OCI-LY7 (cell line): ENCODE data around the gene CCL14. TPM values are rescaled to one million over a fixed set of nuclear protein-coding genes. Genes with fewer than 3 reads are reported as not detected.

Experiments used
- BruUV-seq: library from RNA; stranded (reverse); fragments of 400-500 nt; replicated peaks from 2 replicates; lab custom pipeline; 2021; lab: Mats Ljungman, UMichigan
- CTCF ChIA-PET: fragments of 300-600 bp; sonication (Branson Sonifier 250); formaldehyde crosslinking; loops from one replicate; lab custom pipeline; 2022; ENCODE audit warnings: antibody characterized with exemption; ENCODE audit not compliant: unreplicated experiment; lab: Charles Lee
- POLR2A ChIA-PET: fragments of 300-600 bp; sonication (Branson Sonifier 250); formaldehyde crosslinking; loops from one replicate; lab custom pipeline; 2022; ENCODE audit warnings: antibody characterized with exemption; lab: Charles Lee
- DNase-seq: peaks from one replicate; pipeline ENCODE4 v3.0.0-alpha.2; 2015; ENCODE audit warnings: low spot score
- H2AFZ ChIP-seq: fragments of 200-600 bp; sonication (generic), shearing (Covaris generic); 2 replicates; pipeline ENCODE4 v1.6.1; 2014; ENCODE audit warnings: mild to moderate bottlenecking, antibody characterized with exemption, low read length, moderate library complexity
- H3K27ac ChIP-seq: fragments of 200-600 bp; sonication (generic); 2 replicates; pipeline ENCODE4 v1.5.1; 2014; ENCODE audit warnings: mixed run types, low read depth, mild to moderate bottlenecking, moderate library complexity, low read length, inconsistent platforms; ENCODE audit not compliant: poor library complexity, severe bottlenecking
- H3K36me3 ChIP-seq: fragments of 200-600 bp; sonication (generic); 2 replicates; pipeline ENCODE4 v1.6.1; 2014; ENCODE audit warnings: mild to moderate bottlenecking, antibody characterized with exemption, low read length, moderate library complexity, mixed read lengths; ENCODE audit not compliant: insufficient read depth
- H3K4me1 ChIP-seq: fragments of 200-600 bp; sonication (generic); 2 replicates; pipeline ENCODE4 v1.5.1; 2014; ENCODE audit warnings: mild to moderate bottlenecking, low read length; ENCODE audit not compliant: insufficient read depth, poor library complexity, severe bottlenecking
- H3K4me2 ChIP-seq: fragments of 200-600 bp; sonication (generic); 2 replicates; pipeline ENCODE4 v1.6.1; 2014; ENCODE audit warnings: mild to moderate bottlenecking, low read length
- H3K4me3 ChIP-seq: fragments of 200-600 bp; sonication (generic); 2 replicates; pipeline ENCODE4 v1.5.1; 2014; ENCODE audit warnings: mild to moderate bottlenecking, low read depth, low read length; ENCODE audit not compliant: poor library complexity, severe bottlenecking
- H3K79me2 ChIP-seq: fragments of 200-600 bp; sonication (generic); 2 replicates; pipeline ENCODE4 v1.6.1; 2016; ENCODE audit warnings: low read depth, mild to moderate bottlenecking, low read length, moderate library complexity, mixed read lengths; ENCODE audit not compliant: insufficient read depth
- H3K9me2 ChIP-seq: fragments of 200-600 bp; sonication (generic); 2 replicates; pipeline ENCODE4 v1.6.1; 2016; ENCODE audit warnings: mild to moderate bottlenecking, low read length, mixed read lengths; ENCODE audit not compliant: insufficient read depth
- H3K9me3 ChIP-seq: fragments of 200-600 bp; sonication (generic); 2 replicates; pipeline ENCODE4 v1.6.1; 2014; ENCODE audit warnings: mild to moderate bottlenecking, mixed run types, low read length, mixed read lengths
- H4K20me1 ChIP-seq: fragments of 200-600 bp; sonication (generic); 2 replicates; pipeline ENCODE4 v1.6.1; 2014; ENCODE audit warnings: mild to moderate bottlenecking, antibody characterized with exemption, low read length, moderate library complexity, mixed read lengths; ENCODE audit not compliant: insufficient read depth
- CTCF ChIP-seq: fragments of 200-600 bp; sonication (generic); conservative IDR thresholded peaks from 2 replicates; pipeline ENCODE4 v1.5.1; 2014; ENCODE audit warnings: mild to moderate bottlenecking, antibody characterized with exemption, low read length, moderate library complexity, mixed read lengths
- EZH2phosphoT487 ChIP-seq: fragments of 200-600 bp; sonication (generic); IDR thresholded peaks from 2 replicates; pipeline ENCODE4 v1.6.1; 2018; ENCODE audit warnings: low read depth, borderline replicate concordance, mild to moderate bottlenecking, mixed run types, antibody characterized with exemption, low read length, moderate library complexity, mixed read lengths
- intact Hi-C: fragments of 100-400 bp; cut with micrococcal nuclease; formaldehyde crosslinking; loops from one replicate; pipeline ENCODE4 v1.10.0; 2022; ENCODE audit not compliant: unreplicated experiment
- total RNA-seq, 2 experiments: library from RNA; depleted of rRNA in 1 of 2; stranded (reverse); fragments of >200 nt in 1 of 2; shearing (Covaris generic) in 1 of 2; gene quantifications; 2 replicates each; pipeline ENCODE4 v1.2.3, GENCODE V29; 2014 to 2022

Gene CCL14
- total RNA-seq, 2 experiments from 2014 or later: not detected

- H3K4me2 ChIP-seq: no peak overlapping the region
- TF ChIP-seq CTCF: no peak
- no peak for TF ChIP-seq EZH2phosphoT487
- H3K36me3 ChIP-seq: no peaks in the 10 kb centered on the region
- H3K79me2 ChIP-seq: no peaks in the 10 kb centered on the region
- no TSS peak for BruUV-seq
- no peak overlapping the region for H3K4me3 ChIP-seq
- no peak overlapping the region for H3K27ac ChIP-seq
- no peak for DNase-seq
- H4K20me1 ChIP-seq: no peaks in the 10 kb centered on the region
- CTCF ChIA-PET: no interaction called here
- H3K4me1 ChIP-seq: no peaks in the 10 kb centered on the region
- intact Hi-C loops: no loop called here
- H3K9me3 ChIP-seq: no peaks in the 10 kb centered on the region
- H3K9me2 ChIP-seq: no peaks in the 10 kb centered on the region
- H2AFZ ChIP-seq: no peak overlapping the region
- POLR2A ChIA-PET: interaction anchor here (0.6 kb wide), 1 partner anchor 489 kb away, joined by 3 read pairs; no protein-coding TSS in a partner anchor
Measured at GRCh38 chr17:35988164-35988563, 1.6 kb upstream of the CCL14 start.

- no peak overlapping the region for H3K4me2 ChIP-seq
- H3K4me1 ChIP-seq: no peaks in the 10 kb centered on the region
- no peaks in the 10 kb centered on the region for H4K20me1 ChIP-seq
- intact Hi-C loops: no loop called here
- H3K36me3 ChIP-seq: no peaks in the 10 kb centered on the region
- H2AFZ ChIP-seq: no peak overlapping the region
- no peak for TF ChIP-seq CTCF
- no peak for TF ChIP-seq EZH2phosphoT487
- no peaks in the 10 kb centered on the region for H3K9me2 ChIP-seq
- BruUV-seq: no TSS peak
- no peak for DNase-seq
- H3K27ac ChIP-seq: no peak overlapping the region
- no peak overlapping the region for H3K4me3 ChIP-seq
- no peaks in the 10 kb centered on the region for H3K79me2 ChIP-seq
- POLR2A ChIA-PET: no interaction called here
- CTCF ChIA-PET: no interaction called here
- no peaks in the 10 kb centered on the region for H3K9me3 ChIP-seq
Measured at GRCh38 chr17:35984140-35984539, 2.4 kb downstream of the CCL14 start.

GRCh38 chr17:35982409-35983191 lies 3.9 kb downstream of the CCL14 start:
- no TSS peak for BruUV-seq
- H3K9me3 ChIP-seq: no peaks in the 10 kb centered on the region
- DNase-seq: no peak
- H2AFZ ChIP-seq: no peak overlapping the region
- no peaks in the 10 kb centered on the region for H3K4me1 ChIP-seq
- H3K36me3 ChIP-seq: no peaks in the 10 kb centered on the region
- H4K20me1 ChIP-seq: no peaks in the 10 kb centered on the region
- H3K79me2 ChIP-seq: no peaks in the 10 kb centered on the region
- no peaks in the 10 kb centered on the region for H3K9me2 ChIP-seq
- H3K4me3 ChIP-seq: no peak overlapping the region
- intact Hi-C loops: no loop called here
- ChIA-PET POLR2A (no interaction called here), CTCF (no interaction called here)
- H3K4me2 ChIP-seq: no peak overlapping the region
- no peak; the same call in 1 of the 2 replicates for TF ChIP-seq CTCF
- TF ChIP-seq EZH2phosphoT487: no peak
- H3K27ac ChIP-seq: no peak overlapping the region
